CD14-positive monocyte (primary cell): ENCODE data around the gene UPK3BL1. TPM values are rescaled to one million over a fixed set of nuclear protein-coding genes. Genes with fewer than 3 reads are reported as not detected.
"Not testable (repeated sequence)": the region's sequence is repeated elsewhere in the genome, so short reads cannot be mapped to it uniquely, and the experiment has no call there.

ENCODE experiments used
- DNase-seq, 3 donors: peaks; one replicate each; pipeline ENCODE4 v3.0.0-alpha.2; 2011 to 2022
- H2AFZ ChIP-seq: 2 replicates; pipeline ENCODE4 v1.6.0; 2012; ENCODE audit warnings: mild to moderate bottlenecking, low read depth, low read length, inconsistent platforms; ENCODE audit not compliant: insufficient read depth, poor library complexity, severe bottlenecking
- H3K27ac ChIP-seq, 2 donors: 1 replicate in 1 of 2; 2 replicates in 1 of 2; pipeline ENCODE4 v1.5.1; 2012 to 2013; ENCODE audit warnings: low read length in 2 of 2, control low read depth in 1 of 2, inconsistent platforms in 1 of 2, low read depth in 1 of 2, mild to moderate bottlenecking in 1 of 2
- H3K27me3 ChIP-seq, 2 donors: one replicate each; pipeline versions ENCODE4 v1.6.0 to v1.6.1; 2011 to 2013; ENCODE audit warnings: low read length in 2 of 2; ENCODE audit not compliant: control insufficient read depth in 2 of 2, insufficient read depth in 2 of 2
- H3K36me3 ChIP-seq, 2 donors: replicated peaks in 1 of 2; 1 replicate in 1 of 2; 2 replicates in 1 of 2; pipeline versions ENCODE4 v1.5.1 to v1.6.1; 2012 to 2013; ENCODE audit warnings: low read length in 2 of 2, control low read depth in 1 of 2, inconsistent platforms in 1 of 2, mild to moderate bottlenecking in 1 of 2; ENCODE audit not compliant: insufficient read depth in 2 of 2, control insufficient read depth in 1 of 2
- H3K4me1 ChIP-seq, 2 donors: 1 replicate in 1 of 2; 2 replicates in 1 of 2; pipeline versions ENCODE4 v1.5.1 to v1.6.1; 2012 to 2013; ENCODE audit warnings: low read length in 2 of 2, control low read depth in 1 of 2, inconsistent platforms in 1 of 2, mild to moderate bottlenecking in 1 of 2, moderate library complexity in 1 of 2; ENCODE audit not compliant: insufficient read depth in 2 of 2, control insufficient read depth in 1 of 2
- H3K4me2 ChIP-seq: replicated peaks from 2 replicates; pipeline ENCODE3; 2012; ENCODE audit warnings: low read length, moderate library complexity, mild to moderate bottlenecking; ENCODE audit not compliant: poor library complexity, severe bottlenecking; ENCODE audit errors: extremely low read depth
- H3K4me3 ChIP-seq, 3 experiments: fragments of 200-600 bp in 1 of 3; sonication (generic) in 1 of 3; replicated peaks in 1 of 3; 1 replicate in 2 of 3; 2 replicates in 1 of 3; pipeline ENCODE4 v1.5.1; 2011 to 2013; ENCODE audit warnings: low read length in 3 of 3, mild to moderate bottlenecking in 3 of 3, control low read depth in 2 of 3, low read depth in 2 of 3, inconsistent platforms in 1 of 3, moderate library complexity in 1 of 3
- H3K79me2 ChIP-seq: 2 replicates; pipeline ENCODE4 v1.6.0; 2012; ENCODE audit warnings: mild to moderate bottlenecking, control low read depth, inconsistent platforms, low read length, moderate library complexity; ENCODE audit not compliant: insufficient read depth
- H3K9ac ChIP-seq: 2 replicates; pipeline ENCODE4 v1.6.0; 2017; ENCODE audit warnings: low read length, mild to moderate bottlenecking; ENCODE audit not compliant: insufficient read depth, poor library complexity, severe bottlenecking
- H3K9me3 ChIP-seq, 2 donors: replicated peaks in 1 of 2; 1 replicate in 1 of 2; 2 replicates in 1 of 2; pipeline versions ENCODE4 v1.5.1 to v1.6.1; 2012 to 2013; ENCODE audit warnings: low read length in 2 of 2, control low read depth in 1 of 2; ENCODE audit not compliant: control insufficient read depth in 1 of 2, insufficient read depth in 1 of 2
- H4K20me1 ChIP-seq: 2 replicates; pipeline ENCODE4 v1.6.0; 2012; ENCODE audit warnings: mild to moderate bottlenecking, low read length, control low read depth, moderate library complexity; ENCODE audit not compliant: insufficient read depth
- H3K27ac Mint-ChIP-seq, 7 donors: one replicate each; pipeline ENCODE4 v1.8.0; 2020; ENCODE audit warnings: mild to moderate bottlenecking in 7 of 7, mixed read lengths in 7 of 7, moderate library complexity in 6 of 7, inconsistent platforms in 2 of 7
- H3K27me3 Mint-ChIP-seq, 3 donors: one replicate each; pipeline ENCODE4 v1.8.0; 2021 to 2022; ENCODE audit warnings: low read depth in 3 of 3, mild to moderate bottlenecking in 3 of 3, mixed read lengths in 3 of 3, moderate library complexity in 3 of 3, inconsistent platforms in 1 of 3
- H3K36me3 Mint-ChIP-seq, 2 donors: one replicate each; pipeline ENCODE4 v1.8.0; 2020; ENCODE audit warnings: mixed read lengths in 2 of 2, inconsistent platforms in 1 of 2, mild to moderate bottlenecking in 1 of 2
- H3K4me1 Mint-ChIP-seq: one replicate; pipeline ENCODE4 v1.8.0; 2020; ENCODE audit warnings: mild to moderate bottlenecking, mixed read lengths
- H3K4me3 Mint-ChIP-seq, 2 donors: one replicate each; pipeline ENCODE4 v1.8.0; 2020; ENCODE audit warnings: mild to moderate bottlenecking in 2 of 2, mixed read lengths in 2 of 2, moderate library complexity in 1 of 2
- H3K9me3 Mint-ChIP-seq, 7 donors: one replicate each; pipeline ENCODE4 v1.8.0; 2020 to 2022; ENCODE audit warnings: mixed read lengths in 7 of 7, mild to moderate bottlenecking in 6 of 7, moderate library complexity in 6 of 7, inconsistent platforms in 2 of 7
- whole genome bisulfite sequencing: methylation state at CpG from one replicate; pipeline ENCODE4 v1.1.5; 2013; ENCODE audit warnings: missing lambda C conversion rate; ENCODE audit not compliant: insufficient coverage; 5-methylcytosine and 5-hydroxymethylcytosine counted together
- intact Hi-C, 2 donors: fragments of 100-400 bp; cut with micrococcal nuclease; formaldehyde crosslinking; loops; one replicate each; pipeline versions ENCODE4 v1.15.0 to v1.15.1; 2023
- polyA plus RNA-seq, 3 donors: library from polyadenylated mRNA; depleted of rRNA in 1 of 3; unstranded in 2 of 3; stranded (reverse) in 1 of 3; fragments of 300-500 nt in 2 of 3; fragments of >200 nt in 1 of 3; fragmentation: Illumina TruSeq in 2 of 3; gene quantifications; 1 replicate in 2 of 3; 2 replicates in 1 of 3; pipeline ENCODE4 v1.2.3, GENCODE V29; 2012 to 2021

UPK3BL1 gene
- polyA plus RNA-seq, 3 donors, result 19.6 to 101 (median 21.6) TPM

DNA sequence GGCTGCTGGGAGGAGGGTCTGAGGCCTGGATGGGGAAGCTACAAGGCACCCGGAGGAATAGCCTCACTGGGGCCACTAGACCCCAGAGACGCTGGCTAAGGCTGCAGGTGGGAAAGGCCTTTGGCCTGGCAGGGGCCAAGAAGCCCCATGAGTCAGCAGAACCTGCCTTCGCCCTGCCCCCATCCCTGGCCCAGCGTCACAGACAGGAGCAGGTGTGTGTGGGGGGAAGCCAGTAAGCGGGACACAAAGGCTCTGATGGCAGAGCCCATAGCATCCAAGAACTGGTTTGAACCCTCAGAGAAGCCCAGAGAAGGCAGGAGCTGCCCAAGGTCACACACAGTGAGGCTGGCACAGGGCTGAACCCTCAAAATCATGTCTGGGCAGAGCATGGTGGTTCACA, 35.7 kb downstream of the UPK3BL1 start:
- H3K79me2 ChIP-seq, H3K36me3 ChIP-seq, H3K4me1 Mint-ChIP-seq, H3K27ac Mint-ChIP-seq, H2AFZ ChIP-seq, H3K27me3 ChIP-seq, H3K27ac ChIP-seq, H3K9me3 ChIP-seq, H3K4me3 ChIP-seq, H3K9ac ChIP-seq, H3K4me1 ChIP-seq, H4K20me1 ChIP-seq, DNase-seq, intact Hi-C loops, H3K36me3 Mint-ChIP-seq, H3K9me3 Mint-ChIP-seq, H3K27me3 Mint-ChIP-seq, H3K4me3 Mint-ChIP-seq, H3K4me2 ChIP-seq: not testable (repeated sequence)
- WGBS, result no CpG with 5 or more reads among the region's 5 CpGs

DNA sequence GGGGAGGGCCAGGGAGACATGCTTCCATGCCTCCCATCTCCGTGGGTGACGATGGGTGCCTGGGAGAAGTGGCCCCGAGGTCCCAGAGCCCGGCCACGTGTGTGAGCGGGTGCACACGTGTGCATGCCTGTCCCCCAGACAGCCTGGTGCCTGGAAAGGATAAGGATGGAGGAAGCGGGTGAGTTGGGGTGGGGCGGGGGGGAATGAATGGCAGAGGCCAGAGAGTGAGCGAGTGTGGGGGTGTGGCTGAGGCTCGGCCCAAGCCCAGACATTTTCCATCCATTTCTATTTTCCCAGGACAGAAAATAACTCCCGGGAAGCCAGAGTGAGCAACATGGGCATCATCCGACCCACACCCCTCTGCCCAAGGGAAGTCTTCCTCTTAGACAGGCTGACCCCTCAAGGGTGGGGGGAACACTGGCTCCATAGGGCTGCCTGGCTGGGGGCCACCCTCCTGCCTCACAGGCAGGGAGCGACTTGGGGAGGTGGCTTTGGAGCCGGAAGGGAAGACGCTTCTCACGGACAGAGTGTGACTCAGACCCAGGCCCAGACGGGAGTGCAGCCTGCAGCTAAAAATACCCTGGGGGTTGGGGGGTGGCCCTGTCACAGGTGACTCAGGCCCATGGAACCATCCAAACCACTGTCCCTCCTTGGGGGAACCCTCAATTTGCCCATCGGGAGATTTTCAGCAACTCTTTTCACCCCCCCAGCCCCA, 38.0 kb downstream of the UPK3BL1 start:
- H3K4me1 Mint-ChIP-seq, H3K9ac ChIP-seq, H3K36me3 ChIP-seq, H3K27ac ChIP-seq, H3K36me3 Mint-ChIP-seq, H3K9me3 ChIP-seq, H3K27me3 ChIP-seq, H3K4me2 ChIP-seq, H3K4me3 ChIP-seq, intact Hi-C loops, H3K27me3 Mint-ChIP-seq, DNase-seq, H3K9me3 Mint-ChIP-seq, H3K27ac Mint-ChIP-seq, H4K20me1 ChIP-seq, H3K79me2 ChIP-seq, H2AFZ ChIP-seq, H3K4me3 Mint-ChIP-seq, H3K4me1 ChIP-seq: not testable (repeated sequence)
- no CpG with 5 or more reads among the region's 19 CpGs for WGBS

DNA sequence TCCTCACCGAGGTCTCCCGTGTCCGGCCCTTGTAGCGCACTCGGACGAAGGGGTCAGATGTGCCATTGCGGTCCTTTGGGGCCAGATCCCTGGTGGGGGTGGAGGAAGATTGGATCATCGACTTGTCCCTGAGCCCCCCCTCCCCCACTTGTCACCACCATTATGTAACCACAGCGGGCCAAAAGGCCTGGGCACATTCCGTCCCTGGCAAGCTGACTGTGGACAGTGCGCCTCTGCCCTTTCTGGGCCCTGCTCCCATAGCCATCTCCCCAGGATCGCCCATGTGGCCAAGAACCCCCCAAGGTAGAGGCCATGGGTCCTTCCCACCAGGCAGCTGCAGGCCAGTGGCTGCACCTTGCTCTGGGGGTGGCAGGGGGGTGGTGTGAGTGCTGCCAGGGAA, 40.3 kb downstream of the UPK3BL1 start:
- H3K27me3 ChIP-seq, H2AFZ ChIP-seq, H3K79me2 ChIP-seq, H3K4me1 ChIP-seq, H3K9me3 ChIP-seq, H3K36me3 Mint-ChIP-seq, H3K27ac ChIP-seq, H3K4me2 ChIP-seq, H3K9me3 Mint-ChIP-seq, H3K27ac Mint-ChIP-seq, H3K27me3 Mint-ChIP-seq, H3K4me1 Mint-ChIP-seq, H3K4me3 ChIP-seq, H3K4me3 Mint-ChIP-seq, H3K36me3 ChIP-seq, intact Hi-C loops, H3K9ac ChIP-seq, H4K20me1 ChIP-seq, DNase-seq: not testable (repeated sequence)
- WGBS, result no CpG with 5 or more reads among the region's 12 CpGs

DNA sequence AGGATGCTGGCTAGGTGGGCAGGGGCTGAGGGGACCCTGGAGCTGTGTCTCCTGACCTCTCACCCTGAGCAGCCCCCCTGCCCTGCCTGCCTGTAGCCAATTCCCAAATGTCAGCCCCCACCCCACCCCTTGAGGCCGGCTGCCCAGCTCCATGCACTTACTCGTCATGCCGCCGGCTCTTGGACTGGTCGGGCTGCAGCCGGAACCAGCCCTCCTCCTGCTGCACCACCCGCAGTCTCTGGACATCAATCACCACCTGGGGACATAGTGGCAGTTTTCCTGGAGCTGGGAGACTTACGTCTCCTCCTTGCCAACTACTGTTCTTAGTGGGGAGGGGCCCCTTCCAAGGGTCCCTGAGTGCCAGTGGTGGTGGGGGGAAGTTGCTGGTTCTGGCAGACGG, 42.9 kb downstream of the UPK3BL1 start:
- H3K9me3 ChIP-seq, H3K36me3 Mint-ChIP-seq, H3K36me3 ChIP-seq, H3K4me3 Mint-ChIP-seq, H3K27ac Mint-ChIP-seq, H3K9ac ChIP-seq, DNase-seq, H3K27me3 ChIP-seq, H3K4me3 ChIP-seq, H3K4me1 ChIP-seq, H3K9me3 Mint-ChIP-seq, H3K27me3 Mint-ChIP-seq, H3K79me2 ChIP-seq, H3K4me2 ChIP-seq, intact Hi-C loops, H4K20me1 ChIP-seq, H3K27ac ChIP-seq, H3K4me1 Mint-ChIP-seq, H2AFZ ChIP-seq: not testable (repeated sequence)
- no CpG with 5 or more reads among the region's 9 CpGs for WGBS
